Posterior cingulate gyrus (tissue), 11 donors: ENCODE results near the gene USP1.

ENCODE experiments used
- DNase-seq, 10 donors: peaks; one replicate each; pipeline versions ENCODE4 v3.0.0 to v3.0.0-alpha.2; 2020 to 2021; ENCODE audit warnings: mixed read lengths in 3 of 10
- intact Hi-C: fragments of 100-400 bp; cut with DNase I; formaldehyde crosslinking; loops from one replicate; pipeline ENCODE4 v1.15.1; 2023

The USP1 gene

GRCh38 chr1:62425041-62425440 is 11.8 kb upstream of the USP1 start:
- DNase-seq = no peak
- intact Hi-C loops = no loop called here

DNA sequence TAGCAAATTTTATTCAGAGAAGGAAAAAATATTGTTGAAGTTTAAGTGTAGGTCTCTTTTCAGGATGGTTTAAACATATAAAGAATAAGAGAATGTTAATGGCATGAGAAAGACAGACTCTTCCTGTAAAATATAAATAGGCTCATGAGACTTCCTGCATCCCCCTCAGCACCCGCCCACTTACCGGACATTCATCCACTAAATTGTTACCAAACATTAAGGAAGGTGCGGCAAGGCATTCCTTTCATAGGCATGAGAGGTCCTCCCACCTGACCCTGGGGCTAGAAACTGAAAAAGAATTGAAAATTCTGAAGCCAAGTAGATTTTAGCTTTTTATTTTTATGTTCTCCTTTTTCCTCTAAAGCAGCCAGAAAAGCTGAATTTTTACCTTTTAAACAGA is 10.6 kb upstream of the USP1 start:
- intact Hi-C loops = no loop called here
- DNase-seq = no peak

GRCh38 chr1:62426794-62427193 is 10.1 kb upstream of the USP1 start:
- intact Hi-C loops = no loop called here
- DNase-seq = no peak

- DNase-seq = no peak
- intact Hi-C loops = no loop called here
These were observed 8.5 kb upstream of the USP1 start for GRCh38 chr1:62428351-62428750.

- intact Hi-C loops = no loop called here
- DNase-seq = no peak
These were observed 7.3 kb upstream of the USP1 start for GRCh38 chr1:62429581-62429980.

DNA sequence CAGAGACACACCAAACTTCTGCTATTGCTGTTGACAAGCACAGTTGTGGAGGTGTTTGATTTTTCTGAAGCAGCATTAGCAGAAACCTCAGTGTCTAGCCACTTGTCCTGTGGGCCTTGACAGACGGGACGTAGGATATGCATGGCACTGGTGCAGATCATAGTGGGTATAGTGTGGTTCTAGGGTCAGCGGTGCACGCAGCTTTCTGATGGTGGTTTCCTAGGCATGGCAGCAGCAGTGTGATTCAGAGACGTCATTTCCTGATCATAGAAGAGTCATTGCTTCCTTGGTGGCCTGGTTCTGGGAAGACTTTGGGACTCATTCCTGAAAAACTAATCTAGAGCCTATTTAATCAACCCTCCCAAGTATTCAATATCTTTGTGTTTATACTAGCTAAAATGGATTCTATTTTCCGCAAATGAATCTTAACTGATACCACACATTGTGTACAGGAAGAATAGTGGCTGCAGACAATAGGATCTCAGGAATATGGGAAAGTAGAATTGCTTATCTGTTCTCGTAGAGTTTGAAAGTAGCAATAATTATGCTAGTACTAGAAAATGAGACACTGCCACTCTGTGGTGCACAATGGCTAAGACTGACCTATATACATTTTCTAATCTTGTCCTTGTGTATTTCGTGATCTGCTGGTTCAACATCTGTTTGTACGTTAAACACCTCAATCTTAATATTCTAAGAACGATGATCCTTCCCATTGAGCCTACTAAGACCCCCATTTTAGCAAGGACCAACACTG is 2.8 kb upstream of the USP1 start:
- intact Hi-C loops = loop anchor here (10.0 kb wide), 1 partner anchor 931 kb away; the partner anchor contains the start of gene ALG6
- no peak for DNase-seq

- intact Hi-C loops = loop anchor here (5.0 to 10.0 kb wide), 2 partner anchors 348 to 930 kb away; partner anchors contain the start of genes ALG6 and ATG4C
These were observed 2.2 kb upstream of the USP1 start for GRCh38 chr1:62434618-62435001.

DNA sequence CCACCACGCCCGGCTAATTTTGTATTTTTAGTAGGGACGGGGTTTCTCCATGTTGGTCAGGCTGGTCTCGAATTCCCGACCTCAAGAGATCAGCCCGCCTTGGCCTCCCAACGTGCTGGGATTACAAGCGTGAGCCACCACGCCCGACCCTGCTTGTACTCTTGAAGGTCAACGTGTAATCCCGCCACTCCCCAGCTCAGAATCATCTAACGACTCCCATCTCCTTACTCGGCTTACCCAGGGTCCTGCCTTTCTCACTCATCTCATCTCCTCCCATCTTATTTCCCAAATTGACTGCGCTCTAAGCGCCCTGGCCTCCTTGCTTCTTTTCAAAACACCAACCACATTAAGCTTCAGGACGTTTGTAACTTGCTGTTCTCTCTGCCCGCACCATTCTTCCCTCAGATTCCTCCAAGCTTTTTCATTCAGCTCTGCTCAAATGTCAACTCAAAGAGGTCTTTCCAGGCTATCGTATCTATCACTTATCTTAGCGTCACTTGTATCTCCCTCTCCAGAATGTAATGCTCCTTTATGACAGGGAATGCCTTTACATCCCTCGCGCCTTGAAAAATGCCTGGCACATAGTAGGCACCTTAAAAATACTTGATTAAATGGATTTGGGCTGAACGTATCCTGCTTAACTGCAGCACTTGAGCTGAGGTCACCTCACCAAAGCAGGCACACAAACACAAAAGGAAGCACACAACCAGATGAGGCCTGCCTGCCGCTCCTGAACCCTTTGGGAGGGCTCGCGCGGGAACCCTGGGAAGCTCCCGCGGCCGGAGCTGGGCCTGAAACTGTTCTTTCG is 1.4 kb upstream of the USP1 start:
- intact Hi-C loops = loop anchor here (2.0 to 10.0 kb wide), 3 partner anchors 253 to 929 kb away; partner anchors contain the start of genes ALG6, ATG4C and DOCK7

More at GRCh38 chr1:62434618-62435001, 2.2 kb upstream of the USP1 start:
- DNase-seq = no peak

GRCh38 chr1:62436039-62436465 is 797 bp upstream of the USP1 start:
- intact Hi-C loops = loop anchor here (2.0 to 10.0 kb wide), 3 partner anchors 253 to 929 kb away; partner anchors contain the start of genes ALG6, ATG4C and DOCK7
- peak; percentile 85 to 99 (median 94) for DNase-seq

More for the DNA sequence above, 1.4 kb upstream of the USP1 start:
- peak in 1 of 10 donors; percentile 88 for DNase-seq

GRCh38 chr1:62437273-62437940 is 558 bp downstream of the USP1 start:
- DNase-seq = peak in 3 of 10 donors; percentile 51 to 94 (median 82)
- intact Hi-C loops = loop anchor here (2.0 to 10.0 kb wide), 3 partner anchors 251 to 927 kb away; partner anchors contain the start of genes ALG6, ATG4C and DOCK7

DNA sequence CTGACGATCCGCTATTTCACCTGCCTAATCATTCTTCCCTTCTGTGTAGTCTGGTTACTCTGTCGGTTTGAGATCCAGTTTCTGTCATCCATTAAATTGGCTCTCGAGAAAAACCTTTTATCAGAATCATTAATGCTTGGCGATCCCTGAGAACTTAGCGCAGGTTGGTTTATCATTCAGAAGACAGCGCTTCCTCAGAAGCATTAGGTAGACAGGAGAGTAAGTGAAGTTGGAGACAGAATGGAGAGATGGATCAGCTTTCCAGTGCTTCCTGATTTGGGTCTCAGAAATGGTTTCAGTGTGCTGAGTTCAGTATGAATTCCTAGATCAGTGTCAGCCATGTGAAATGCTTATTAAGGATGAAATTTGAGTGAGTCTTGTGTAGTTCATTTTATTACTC is 1.3 kb downstream of the USP1 start:
- no peak for DNase-seq
- intact Hi-C loops = loop anchor here (5.0 to 10.0 kb wide), 2 partner anchors 344 to 927 kb away; partner anchors contain the start of genes ALG6 and ATG4C

GRCh38 chr1:62439652-62440371 is 3.0 kb downstream of the USP1 start:
- DNase-seq = no peak
- intact Hi-C loops = loop anchor here (5.0 to 10.0 kb wide), 2 partner anchors 342 to 925 kb away; partner anchors contain the start of genes ALG6 and ATG4C

GRCh38 chr1:62444701-62445100 is 7.9 kb downstream of the USP1 start:
- intact Hi-C loops = no loop called here
- DNase-seq = no peak

- intact Hi-C loops = no loop called here
- DNase-seq = no peak
These were observed 11.5 kb downstream of the USP1 start for GRCh38 chr1:62448221-62448933.

- no peak for DNase-seq
- intact Hi-C loops = no loop called here
These were observed 13.5 kb downstream of the USP1 start for GRCh38 chr1:62450301-62450700.

DNA sequence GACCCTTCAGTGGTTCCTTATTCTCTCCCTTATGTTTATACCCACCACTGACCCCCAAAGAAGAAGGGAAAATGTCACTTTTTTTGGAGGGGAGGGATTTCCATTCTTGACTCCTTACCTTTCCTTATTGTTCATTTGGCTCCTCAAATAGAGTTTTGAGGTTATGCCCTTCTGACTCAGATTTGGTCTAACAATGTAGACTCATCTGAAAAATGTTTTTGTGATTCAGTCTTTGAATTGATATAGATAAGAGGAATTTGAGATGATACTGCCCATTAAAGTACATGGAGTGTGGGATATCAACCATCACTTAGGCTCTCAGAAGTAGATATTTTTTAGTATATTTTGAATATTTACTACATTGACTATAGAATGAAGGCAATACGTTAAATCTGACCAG is 16.1 kb downstream of the USP1 start:
- intact Hi-C loops = no loop called here

GRCh38 chr1:62457955-62458354 is 21.1 kb downstream of the USP1 start:
- DNase-seq = peak in 2 of 10 donors; percentile 32 to 58
- intact Hi-C loops = no loop called here

More for the DNA sequence above, 16.1 kb downstream of the USP1 start:
- no peak for DNase-seq

- intact Hi-C loops = no loop called here
- no peak for DNase-seq
These were observed 25.5 kb downstream of the USP1 start for GRCh38 chr1:62462370-62462769.

GRCh38 chr1:62467092-62467491 is 30.2 kb downstream of the USP1 start:
- intact Hi-C loops = no loop called here
- DNase-seq = no peak
